Measurements from ENCODE around the gene NPAS4.

Gene NPAS4

DNA sequence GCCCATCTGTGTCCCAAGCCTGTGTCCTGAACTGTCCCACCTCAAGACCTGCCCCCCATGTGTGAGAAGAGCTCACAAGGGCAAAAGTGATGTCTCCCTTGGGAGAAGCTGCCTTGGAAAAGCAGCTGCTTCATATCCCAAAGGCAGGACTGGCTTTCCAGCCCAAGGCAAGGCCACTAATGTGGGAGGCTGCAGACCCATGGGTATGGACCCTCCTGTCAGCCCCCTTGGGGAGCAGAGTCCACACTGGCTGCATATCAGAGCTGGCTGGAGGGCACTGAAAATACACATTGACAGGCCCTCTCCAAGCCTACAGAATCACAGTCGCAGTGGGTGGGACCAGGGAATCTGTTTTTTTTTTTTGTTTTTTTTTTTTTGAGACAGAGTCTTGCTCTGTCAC lies 48.6 kb downstream of the NPAS4 start:
- Histone ChIP-seq H4K20me1 (ENCODE audit: insufficient read depth, low read length) (no peaks in the 10 kb centered on the region), H3K27me3 (ENCODE audit: insufficient read depth, low read length, poor library complexity) (no peaks in the 10 kb centered on the region), H3K4me1 (ENCODE audit: insufficient read depth, low read length) (peaks cover 21% of the 10 kb centered on the region), H3K4me3 (ENCODE audit: low read depth in 1 of 2, low read length in 2 of 2) (no peak overlapping the region), H3K4me2 (ENCODE audit: insufficient read depth, low read length) (no peak overlapping the region), H3K27ac (ENCODE audit: low read length) (no peak overlapping the region), H3K9ac (ENCODE audit: low read depth, low read length) (no peak overlapping the region), H3K79me2 (ENCODE audit: insufficient read depth, low read length) (no peaks in the 10 kb centered on the region), H3K36me3 (ENCODE audit: insufficient read depth, low read length) (no peaks in the 10 kb centered on the region; the same call in 1 of the 2 replicates), H3K9me3 (ENCODE audit: insufficient read depth, low read length, severe bottlenecking) (no peaks in the 10 kb centered on the region), H2AFZ (ENCODE audit: low read depth, low read length) (no peak overlapping the region)
- TF ChIP-seq CTCF (IDR thresholded peaks at IDR 0.05; ENCODE audit: borderline replicate concordance, extremely low read depth, low read length, poor library complexity, severe bottlenecking) (no peak), EZH2 (IDR thresholded peaks at IDR 0.05; ENCODE audit: borderline replicate concordance, low read depth, low read length, severe bottlenecking) (no peak)
- no peak for ATAC-seq (ENCODE audit: insufficient read depth, low read depth)
- no peak for DNase-seq

DNA sequence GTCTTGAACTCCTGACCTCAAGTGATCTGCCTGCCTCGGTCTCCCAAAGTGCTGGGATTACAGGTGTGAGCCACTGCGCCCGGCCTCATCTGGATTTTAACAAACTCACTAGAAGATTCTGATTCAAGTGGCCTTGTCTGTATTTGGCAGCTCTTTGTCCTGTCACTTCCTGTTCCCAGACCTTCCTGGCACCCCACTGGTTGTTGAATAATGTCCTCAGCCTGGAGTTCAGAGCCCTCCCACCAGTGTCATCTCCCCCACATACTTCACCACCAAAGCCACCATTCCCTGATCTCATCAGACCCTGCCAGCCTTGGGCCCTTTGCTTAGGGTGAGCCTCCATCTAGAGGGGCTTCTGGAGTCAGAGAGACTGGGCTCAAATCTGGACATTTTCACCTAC lies 49.2 kb downstream of the NPAS4 start:
- H3K9ac ChIP-seq (ENCODE audit: low read depth, low read length): no peak overlapping the region
- no peaks in the 10 kb centered on the region for H3K79me2 ChIP-seq (ENCODE audit: insufficient read depth, low read length)
- no peak overlapping the region for H3K4me3 ChIP-seq (ENCODE audit: low read depth in 1 of 2, low read length in 2 of 2)
- no peaks in the 10 kb centered on the region for H4K20me1 ChIP-seq (ENCODE audit: insufficient read depth, low read length)
- H3K27ac ChIP-seq (ENCODE audit: low read length): no peak overlapping the region
- H3K36me3 ChIP-seq (ENCODE audit: insufficient read depth, low read length): no peaks in the 10 kb centered on the region; the same call in 1 of the 2 replicates
- no peaks in the 10 kb centered on the region for H3K9me3 ChIP-seq (ENCODE audit: insufficient read depth, low read length, severe bottlenecking)
- no peak for ATAC-seq (ENCODE audit: insufficient read depth, low read depth)
- no peak for DNase-seq
- H3K4me1 ChIP-seq (ENCODE audit: insufficient read depth, low read length): peaks cover 21% of the 10 kb centered on the region
- H3K4me2 ChIP-seq (ENCODE audit: insufficient read depth, low read length): no peak overlapping the region
- TF ChIP-seq EZH2 (IDR thresholded peaks at IDR 0.05; ENCODE audit: borderline replicate concordance, low read depth, low read length, severe bottlenecking): no peak
- TF ChIP-seq CTCF (IDR thresholded peaks at IDR 0.05; ENCODE audit: borderline replicate concordance, extremely low read depth, low read length, poor library complexity, severe bottlenecking): no peak
- no peaks in the 10 kb centered on the region for H3K27me3 ChIP-seq (ENCODE audit: insufficient read depth, low read length, poor library complexity)
- no peak overlapping the region for H2AFZ ChIP-seq (ENCODE audit: low read depth, low read length)

DNA sequence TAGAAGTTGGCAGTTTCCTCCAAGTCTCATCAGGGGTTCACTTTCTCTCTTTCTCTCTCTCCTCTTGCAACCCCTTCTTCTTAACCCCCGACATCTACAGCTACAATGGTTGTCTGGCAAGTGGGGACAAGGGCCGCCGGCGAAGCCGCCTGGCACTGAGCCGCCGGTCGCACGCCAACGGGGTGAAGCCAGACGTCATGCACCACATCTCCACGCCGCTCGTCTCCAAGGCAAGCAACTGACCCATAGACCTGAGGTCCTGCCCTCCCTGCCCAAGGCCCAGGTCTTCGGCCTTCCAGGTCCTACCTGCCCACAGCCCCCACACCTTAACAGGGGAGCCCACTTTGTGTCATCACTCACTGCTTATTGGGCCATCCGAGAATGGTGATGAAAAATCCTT lies 50.3 kb downstream of the NPAS4 start:
- Histone ChIP-seq H3K36me3 (ENCODE audit: insufficient read depth, low read length) (no peaks in the 10 kb centered on the region; the same call in 1 of the 2 replicates), H3K79me2 (ENCODE audit: insufficient read depth, low read length) (no peaks in the 10 kb centered on the region), H3K4me2 (ENCODE audit: insufficient read depth, low read length) (no peak overlapping the region), H2AFZ (ENCODE audit: low read depth, low read length) (no peak overlapping the region), H3K4me1 (ENCODE audit: insufficient read depth, low read length) (peaks cover 18% of the 10 kb centered on the region), H3K27ac (ENCODE audit: low read length) (no peak overlapping the region), H3K4me3 (ENCODE audit: low read depth in 1 of 2, low read length in 2 of 2) (no peak overlapping the region), H3K9ac (ENCODE audit: low read depth, low read length) (no peak overlapping the region), H3K27me3 (ENCODE audit: insufficient read depth, low read length, poor library complexity) (no peaks in the 10 kb centered on the region), H3K9me3 (ENCODE audit: insufficient read depth, low read length, severe bottlenecking) (no peaks in the 10 kb centered on the region), H4K20me1 (ENCODE audit: insufficient read depth, low read length) (no peaks in the 10 kb centered on the region)
- ATAC-seq (ENCODE audit: insufficient read depth, low read depth): no peak
- TF ChIP-seq EZH2 (IDR thresholded peaks at IDR 0.05; ENCODE audit: borderline replicate concordance, low read depth, low read length, severe bottlenecking): no peak
- no peak for TF ChIP-seq CTCF (IDR thresholded peaks at IDR 0.05; ENCODE audit: borderline replicate concordance, extremely low read depth, low read length, poor library complexity, severe bottlenecking)
- no peak for DNase-seq

DNA sequence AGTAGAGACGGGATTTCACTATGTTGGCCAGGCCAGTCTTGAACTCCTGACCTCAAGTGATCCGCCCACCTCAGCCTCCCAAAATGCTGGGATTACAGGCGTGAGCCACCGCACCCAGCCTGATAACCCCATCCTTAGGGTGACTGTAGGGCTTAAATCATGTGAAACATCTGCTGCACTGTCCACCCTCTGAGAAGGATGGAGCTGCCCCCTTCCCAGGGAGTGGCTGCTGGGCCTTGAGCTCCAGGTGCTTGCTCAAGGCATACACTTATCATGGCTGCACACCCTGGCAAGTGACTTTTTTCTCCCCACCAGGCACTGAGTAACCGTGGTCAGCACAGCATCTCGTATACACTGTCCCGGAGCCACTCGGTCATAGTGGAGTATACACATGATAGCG lies 51.2 kb downstream of the NPAS4 start:
- Histone ChIP-seq H3K79me2 (ENCODE audit: insufficient read depth, low read length) (no peaks in the 10 kb centered on the region), H3K9me3 (ENCODE audit: insufficient read depth, low read length, severe bottlenecking) (no peaks in the 10 kb centered on the region), H3K4me3 (ENCODE audit: low read depth in 1 of 2, low read length in 2 of 2) (no peak overlapping the region), H2AFZ (ENCODE audit: low read depth, low read length) (no peak overlapping the region), H3K4me1 (ENCODE audit: insufficient read depth, low read length) (peaks cover 15% of the 10 kb centered on the region), H3K27me3 (ENCODE audit: insufficient read depth, low read length, poor library complexity) (no peaks in the 10 kb centered on the region), H4K20me1 (ENCODE audit: insufficient read depth, low read length) (no peaks in the 10 kb centered on the region), H3K27ac (ENCODE audit: low read length) (no peak overlapping the region), H3K4me2 (ENCODE audit: insufficient read depth, low read length) (no peak overlapping the region), H3K36me3 (ENCODE audit: insufficient read depth, low read length) (no peaks in the 10 kb centered on the region; the same call in 1 of the 2 replicates), H3K9ac (ENCODE audit: low read depth, low read length) (no peak overlapping the region)
- ATAC-seq (ENCODE audit: insufficient read depth, low read depth) (no peak), DNase-seq (no peak)
- no peak for TF ChIP-seq CTCF (IDR thresholded peaks at IDR 0.05; ENCODE audit: borderline replicate concordance, extremely low read depth, low read length, poor library complexity, severe bottlenecking)
- TF ChIP-seq EZH2 (IDR thresholded peaks at IDR 0.05; ENCODE audit: borderline replicate concordance, low read depth, low read length, severe bottlenecking): no peak
